GM12878 (cell line): ENCODE results near the gene SLC12A2.

Experiments
- BCL11A ChIP-seq: IDR thresholded peaks from 2 replicates; pipeline ENCODE4 v1.6.1; 2011; ENCODE audit warnings: low read depth, low read length
- EZH2 ChIP-seq: IDR thresholded peaks from 2 replicates; pipeline ENCODE4 v1.6.1; 2012; ENCODE audit warnings: low read depth, mild to moderate bottlenecking, control low read depth, inconsistent platforms, low read length, borderline replicate concordance; ENCODE audit not compliant: control insufficient read depth
- GABPA ChIP-seq: IDR thresholded peaks from 2 replicates; pipeline ENCODE4 v1.6.1; 2014; ENCODE audit warnings: antibody characterized with exemption, low read depth, mild to moderate bottlenecking, inconsistent platforms
- IRF4 ChIP-seq: IDR thresholded peaks from 2 replicates; pipeline ENCODE4 v1.6.1; 2011; ENCODE audit warnings: low read depth, low read length
- KDM1A ChIP-seq: fragments of 200-600 bp; sonication (generic); IDR thresholded peaks from 2 replicates; pipeline ENCODE4 v1.6.1; 2016; ENCODE audit warnings: borderline replicate concordance
- MAX ChIP-seq: IDR thresholded peaks from 2 replicates; pipeline ENCODE4 v1.6.1; 2012; ENCODE audit warnings: low read depth, low read length, improper control_type of control experiment
- MXI1 ChIP-seq: fragments of 150-350 bp; IDR thresholded peaks from 2 replicates; pipeline ENCODE4 v1.6.1; 2011; ENCODE audit warnings: low read depth, mild to moderate bottlenecking, inconsistent platforms, low read length, improper control_type of control experiment
- MYC ChIP-seq: IDR thresholded peaks from 2 replicates; pipeline ENCODE4 v1.6.1; 2011; ENCODE audit warnings: mild to moderate bottlenecking, low read length, moderate library complexity, inconsistent platforms; ENCODE audit not compliant: insufficient read depth, insufficient replicate concordance, insufficient read length, severe bottlenecking
- NR2C2 ChIP-seq: IDR thresholded peaks from 2 replicates; pipeline ENCODE4 v1.6.1; 2011; ENCODE audit warnings: borderline replicate concordance, low read depth; ENCODE audit not compliant: control insufficient read depth, insufficient read length
- SMARCA5 ChIP-seq: fragments of 450-650 bp; IDR thresholded peaks from 2 replicates; pipeline ENCODE4 v1.6.1; 2017; ENCODE audit warnings: mild to moderate bottlenecking
- STAT3 ChIP-seq: IDR thresholded peaks from 2 replicates; pipeline ENCODE4 v1.6.1; 2011; ENCODE audit warnings: low read depth, low read length, improper control_type of control experiment
- TF ChIP-seq, protein P1 (sequence below), 3 experiments: IDR thresholded peaks in 2 of 3; conservative IDR thresholded peaks in 1 of 3; 2 replicates each; pipeline ENCODE4 v1.5.1; 2011; ENCODE audit warnings: low read depth in 3 of 3, low read length in 3 of 3, mild to moderate bottlenecking in 3 of 3, control low read depth in 2 of 3, moderate library complexity in 2 of 3, inconsistent platforms in 1 of 3, mixed read lengths in 1 of 3; ENCODE audit not compliant: control insufficient read depth in 2 of 3, insufficient read depth in 1 of 3; ENCODE audit errors: extremely low read depth in 1 of 3
- TF ChIP-seq, protein P2 (sequence below): IDR thresholded peaks from 2 replicates; pipeline ENCODE4 v1.6.1; 2012; ENCODE audit warnings: low read depth, low read length, improper control_type of control experiment

- TF ChIP-seq STAT3 (no peak), MAX (no peak), KDM1A (no peak), EZH2 (no peak), NR2C2 (no peak), MYC (no peak), GABPA (no peak), BCL11A (no peak), IRF4 (no peak), MXI1 (no peak), SMARCA5 (no peak)
- TF ChIP-seq, protein P1, sequence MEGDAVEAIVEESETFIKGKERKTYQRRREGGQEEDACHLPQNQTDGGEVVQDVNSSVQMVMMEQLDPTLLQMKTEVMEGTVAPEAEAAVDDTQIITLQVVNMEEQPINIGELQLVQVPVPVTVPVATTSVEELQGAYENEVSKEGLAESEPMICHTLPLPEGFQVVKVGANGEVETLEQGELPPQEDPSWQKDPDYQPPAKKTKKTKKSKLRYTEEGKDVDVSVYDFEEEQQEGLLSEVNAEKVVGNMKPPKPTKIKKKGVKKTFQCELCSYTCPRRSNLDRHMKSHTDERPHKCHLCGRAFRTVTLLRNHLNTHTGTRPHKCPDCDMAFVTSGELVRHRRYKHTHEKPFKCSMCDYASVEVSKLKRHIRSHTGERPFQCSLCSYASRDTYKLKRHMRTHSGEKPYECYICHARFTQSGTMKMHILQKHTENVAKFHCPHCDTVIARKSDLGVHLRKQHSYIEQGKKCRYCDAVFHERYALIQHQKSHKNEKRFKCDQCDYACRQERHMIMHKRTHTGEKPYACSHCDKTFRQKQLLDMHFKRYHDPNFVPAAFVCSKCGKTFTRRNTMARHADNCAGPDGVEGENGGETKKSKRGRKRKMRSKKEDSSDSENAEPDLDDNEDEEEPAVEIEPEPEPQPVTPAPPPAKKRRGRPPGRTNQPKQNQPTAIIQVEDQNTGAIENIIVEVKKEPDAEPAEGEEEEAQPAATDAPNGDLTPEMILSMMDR (IDR thresholded peaks at IDR 0.05 in 2 of 3, conservative IDR thresholded peaks at IDR 0.05 in 1 of 3; ENCODE audit: control insufficient read depth in 2 of 3, extremely low read depth in 1 of 3, insufficient read depth in 1 of 3, low read depth in 3 of 3, low read length in 3 of 3), result no peak
- TF ChIP-seq, protein P2, sequence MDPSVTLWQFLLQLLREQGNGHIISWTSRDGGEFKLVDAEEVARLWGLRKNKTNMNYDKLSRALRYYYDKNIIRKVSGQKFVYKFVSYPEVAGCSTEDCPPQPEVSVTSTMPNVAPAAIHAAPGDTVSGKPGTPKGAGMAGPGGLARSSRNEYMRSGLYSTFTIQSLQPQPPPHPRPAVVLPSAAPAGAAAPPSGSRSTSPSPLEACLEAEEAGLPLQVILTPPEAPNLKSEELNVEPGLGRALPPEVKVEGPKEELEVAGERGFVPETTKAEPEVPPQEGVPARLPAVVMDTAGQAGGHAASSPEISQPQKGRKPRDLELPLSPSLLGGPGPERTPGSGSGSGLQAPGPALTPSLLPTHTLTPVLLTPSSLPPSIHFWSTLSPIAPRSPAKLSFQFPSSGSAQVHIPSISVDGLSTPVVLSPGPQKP, result no peak
Observed at GRCh38 chr5:128040927-128041326, 42.6 kb upstream of the SLC12A2 start.
